SK-N-SH (cell line): Measurements from ENCODE around the gene MEX3D. TPM values are rescaled to one million over a fixed set of nuclear protein-coding genes. Genes with fewer than 3 reads are reported as not detected.

ENCODE experiments used
- CTCF ChIA-PET: fragments of 300-600, 350-600 bp; formaldehyde crosslinking; extraction: SDS; loops from one replicate; lab custom pipeline; 2021; lab: Yijun Ruan, JAX
- POLR2A ChIA-PET: fragments of 350-600 bp; sonication (Branson Sonifier 250); formaldehyde crosslinking; extraction: SDS; loops from one replicate; lab custom pipeline; 2020; ENCODE audit warnings: antibody characterized with exemption, inconsistent platforms; lab: Yijun Ruan, JAX
- DNase-seq: peaks from one replicate; pipeline ENCODE4 v3.0.0; 2012
- H2AFZ ChIP-seq: fragments of 200-600 bp; sonication (generic); 2 replicates; pipeline ENCODE4 v1.8.1; 2016; ENCODE audit warnings: antibody characterized with exemption, mild to moderate bottlenecking, low read depth
- H3F3A ChIP-seq: fragments of 200-600 bp; sonication (generic); replicated peaks from 2 replicates; pipeline ENCODE3; 2016; ENCODE audit warnings: antibody characterized with exemption, mild to moderate bottlenecking; ENCODE audit not compliant: insufficient read depth
- H3K27ac ChIP-seq, 2 experiments: fragments of 200-500 bp in 1 of 2; fragments of 200-600 bp in 1 of 2; sonication (Bioruptor generic) in 1 of 2; sonication (generic), shearing (Covaris generic) in 1 of 2; 2 replicates each; pipeline versions ENCODE4 v1.5.1 to v1.6.1; 2014 to 2016; ENCODE audit warnings: low read depth in 2 of 2, inconsistent platforms in 1 of 2, low read length in 1 of 2, mild to moderate bottlenecking in 1 of 2, mixed read lengths in 1 of 2
- H3K27me3 ChIP-seq: fragments of 200-600 bp; sonication (generic), shearing (Covaris generic); 2 replicates; pipeline ENCODE4 v1.6.1; 2016; ENCODE audit warnings: mixed run types; ENCODE audit not compliant: insufficient read depth
- H3K36me3 ChIP-seq, 2 experiments: fragments of 200-500 bp in 1 of 2; fragments of 200-600 bp in 1 of 2; sonication (Bioruptor generic) in 1 of 2; sonication (generic) in 1 of 2; replicated peaks in 1 of 2; 2 replicates each; pipeline versions ENCODE3 to v1.5.1; 2014 to 2016; ENCODE audit warnings: low read length in 1 of 2, mild to moderate bottlenecking in 1 of 2; ENCODE audit not compliant: insufficient read depth in 2 of 2, control insufficient read depth in 1 of 2
- H3K4me1 ChIP-seq, 2 experiments: fragments of 200-500 bp in 1 of 2; fragments of 200-600 bp in 1 of 2; sonication (Bioruptor generic) in 1 of 2; sonication (generic), shearing (Covaris generic) in 1 of 2; 2 replicates each; pipeline versions ENCODE4 v1.5.1 to v1.6.1; 2014 to 2016; ENCODE audit warnings: low read depth in 1 of 2, low read length in 1 of 2, mixed run types in 1 of 2; ENCODE audit not compliant: insufficient read depth in 2 of 2, control insufficient read depth in 1 of 2
- H3K4me2 ChIP-seq: fragments of 200-600 bp; sonication (generic), shearing (Covaris generic); 2 replicates; pipeline ENCODE4 v1.6.1; 2017; ENCODE audit warnings: mixed run types
- H3K4me3 ChIP-seq, 2 experiments: fragments of 200-500 bp in 1 of 2; fragments of 200-600 bp in 1 of 2; sonication (Bioruptor generic) in 1 of 2; sonication (generic), shearing (Covaris generic) in 1 of 2; 2 replicates each; pipeline versions ENCODE4 v1.5.1 to v1.8.1; 2014 to 2016; ENCODE audit warnings: low read depth in 2 of 2, inconsistent platforms in 1 of 2, low read length in 1 of 2, mild to moderate bottlenecking in 1 of 2, mixed read lengths in 1 of 2, moderate library complexity in 1 of 2
- H3K79me2 ChIP-seq: fragments of 200-600 bp; sonication (generic); 2 replicates; pipeline ENCODE4 v1.8.1; 2017; ENCODE audit warnings: mild to moderate bottlenecking; ENCODE audit not compliant: insufficient read depth
- H3K9ac ChIP-seq: fragments of 200-600 bp; sonication (generic); 2 replicates; pipeline ENCODE4 v1.6.1; 2017; ENCODE audit warnings: mixed run types
- H3K9me2 ChIP-seq: fragments of 200-600 bp; sonication (generic); 2 replicates; pipeline ENCODE4 v1.6.1; 2017; ENCODE audit warnings: mixed run types
- H3K9me3 ChIP-seq: fragments of 200-600 bp; sonication (generic); 2 replicates; pipeline ENCODE4 v1.6.1; 2017; ENCODE audit warnings: mixed run types, mild to moderate bottlenecking, moderate library complexity
- H4K20me1 ChIP-seq: fragments of 200-600 bp; sonication (generic); 2 replicates; pipeline ENCODE4 v1.6.1; 2017; ENCODE audit warnings: mild to moderate bottlenecking, mixed run types; ENCODE audit not compliant: insufficient read depth
- FOXM1 ChIP-seq: IDR thresholded peaks from 2 replicates; pipeline ENCODE4 v1.4.0; 2012; ENCODE audit warnings: low read depth, mild to moderate bottlenecking
- GATA2 ChIP-seq: sonication (generic); formaldehyde crosslinking; IDR thresholded peaks from 2 replicates; pipeline ENCODE4 v1.5.0; 2020; ENCODE audit warnings: mild to moderate bottlenecking, missing genetic modification reagents
- JUND ChIP-seq: IDR thresholded peaks from 2 replicates; pipeline ENCODE4 v1.4.0; 2012
- NFIC ChIP-seq: IDR thresholded peaks from 2 replicates; pipeline ENCODE4 v1.4.0; 2012; ENCODE audit warnings: borderline replicate concordance
- POLR2AphosphoS5 ChIP-seq: IDR thresholded peaks from 2 replicates; pipeline ENCODE4 v1.6.1; 2012; ENCODE audit warnings: low read depth, low read length
- RCOR1 ChIP-seq: fragments of 150-350 bp; IDR thresholded peaks from 2 replicates; pipeline ENCODE4 v1.6.1; 2017; ENCODE audit warnings: antibody characterized with exemption, low read length
- RXRA ChIP-seq: IDR thresholded peaks from 2 replicates; pipeline ENCODE4 v1.4.0; 2012; ENCODE audit warnings: low read depth, mild to moderate bottlenecking, borderline replicate concordance
- YY1 ChIP-seq: IDR thresholded peaks from 2 replicates; pipeline ENCODE4 v1.4.0; 2012; ENCODE audit warnings: low read depth, mild to moderate bottlenecking
- WGBS: methylation state at CpG from one replicate; pipeline ENCODE4 v1.1.6; 2017; ENCODE audit warnings: low lambda C conversion rate; 5-methylcytosine and 5-hydroxymethylcytosine counted together
- polyA plus RNA-seq, 3 experiments: library from polyadenylated mRNA; depleted of rRNA; stranded (reverse); fragments of >200 nt; gene quantifications; 2 replicates each; pipeline ENCODE4 v1.2.3, GENCODE V29; 2012
- TF ChIP-seq, protein P1 (sequence below): IDR thresholded peaks from 2 replicates; pipeline ENCODE4 v1.4.0; 2012; ENCODE audit warnings: low read depth, borderline replicate concordance

MEX3D gene
- polyA plus RNA-seq, 1 of the 3 experiments (the other 2 are of a cell fraction), result 14.9 TPM

DNA sequence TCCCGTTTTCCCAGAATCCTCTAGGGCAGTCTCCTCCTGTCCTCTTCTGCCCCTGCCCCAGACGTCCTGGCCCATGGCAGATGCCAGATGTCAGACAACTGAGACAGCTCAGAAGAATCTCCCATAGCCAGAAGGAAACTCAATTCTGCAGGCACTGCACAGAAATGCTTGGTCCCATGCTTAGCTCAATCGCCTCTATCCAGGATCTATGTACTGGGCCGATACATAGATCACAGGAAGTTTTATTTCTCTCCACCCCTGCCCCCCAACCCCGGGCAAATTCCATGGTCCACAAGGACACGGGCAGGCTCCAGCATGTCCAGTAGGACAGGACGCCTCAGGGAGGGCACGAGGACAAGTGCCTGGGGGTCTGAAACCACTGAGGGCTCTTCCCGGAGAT is 19.7 kb upstream of the MEX3D start:
- ChIA-PET POLR2A (interaction anchor here (0.7 to 1.3 kb wide), 2 partner anchors 9 to 739 kb away, joined by 4 to 5 read pairs; no protein-coding TSS in a partner anchor), CTCF (interaction anchor here (1.2 to 2.3 kb wide), 3 partner anchors 13 to 84 kb away, joined by 3 to 8 read pairs (median 4); no protein-coding TSS in a partner anchor)
- TF ChIP-seq POLR2AphosphoS5, result peak; percentile 47; the same call in 1 of the 2 replicates
- TF ChIP-seq JUND, result no peak

DNA sequence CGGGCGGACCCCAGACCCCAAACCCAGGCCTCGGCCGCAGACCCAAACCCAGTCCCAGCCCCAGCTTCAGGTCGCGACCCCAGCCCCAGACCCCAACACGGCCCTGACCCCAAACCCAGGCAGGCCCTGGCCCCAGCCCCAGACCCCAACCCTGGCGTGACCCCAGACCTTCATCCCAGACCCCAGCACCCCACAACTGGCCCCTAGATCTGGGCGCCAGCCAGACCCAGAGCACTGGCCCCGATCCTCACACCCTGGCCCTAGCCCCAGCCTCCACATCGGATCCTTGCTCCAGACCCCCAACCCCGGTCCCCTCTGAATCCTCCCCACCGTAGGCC is 17.1 kb upstream of the MEX3D start:
- no peaks in the 10 kb centered on the region for H3F3A ChIP-seq
- no peak for DNase-seq
- H3K9me2 ChIP-seq, result no peaks in the 10 kb centered on the region
- WGBS, result 96% methylated on average over 7 of the region's 13 CpGs
- H3K27ac ChIP-seq, result no peak overlapping the region
- POLR2A ChIA-PET, result no interaction called here
- peaks cover 68% of the 10 kb centered on the region for H3K79me2 ChIP-seq
- H2AFZ ChIP-seq, result no peak overlapping the region
- TF ChIP-seq NFIC, result no peak
- TF ChIP-seq, protein P1, sequence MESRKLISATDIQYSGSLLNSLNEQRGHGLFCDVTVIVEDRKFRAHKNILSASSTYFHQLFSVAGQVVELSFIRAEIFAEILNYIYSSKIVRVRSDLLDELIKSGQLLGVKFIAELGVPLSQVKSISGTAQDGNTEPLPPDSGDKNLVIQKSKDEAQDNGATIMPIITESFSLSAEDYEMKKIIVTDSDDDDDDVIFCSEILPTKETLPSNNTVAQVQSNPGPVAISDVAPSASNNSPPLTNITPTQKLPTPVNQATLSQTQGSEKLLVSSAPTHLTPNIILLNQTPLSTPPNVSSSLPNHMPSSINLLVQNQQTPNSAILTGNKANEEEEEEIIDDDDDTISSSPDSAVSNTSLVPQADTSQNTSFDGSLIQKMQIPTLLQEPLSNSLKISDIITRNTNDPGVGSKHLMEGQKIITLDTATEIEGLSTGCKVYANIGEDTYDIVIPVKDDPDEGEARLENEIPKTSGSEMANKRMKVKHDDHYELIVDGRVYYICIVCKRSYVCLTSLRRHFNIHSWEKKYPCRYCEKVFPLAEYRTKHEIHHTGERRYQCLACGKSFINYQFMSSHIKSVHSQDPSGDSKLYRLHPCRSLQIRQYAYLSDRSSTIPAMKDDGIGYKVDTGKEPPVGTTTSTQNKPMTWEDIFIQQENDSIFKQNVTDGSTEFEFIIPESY, result no peak
- TF ChIP-seq GATA2, result no peak
- TF ChIP-seq RCOR1, result no peak
- TF ChIP-seq RXRA, result no peak
- TF ChIP-seq POLR2AphosphoS5, result no peak
- no peak for TF ChIP-seq YY1
- no peak for TF ChIP-seq FOXM1
- H3K4me2 ChIP-seq, result no peak overlapping the region
- CTCF ChIA-PET, result no interaction called here
- H3K9ac ChIP-seq, result no peak overlapping the region
- H3K27me3 ChIP-seq, result no peaks in the 10 kb centered on the region
- H3K9me3 ChIP-seq, result no peaks in the 10 kb centered on the region
- H4K20me1 ChIP-seq, result peaks cover 31% of the 10 kb centered on the region; the same call in 1 of the 2 replicates
- H3K4me3 ChIP-seq, result no peak overlapping the region
- peaks cover 1 to 4% of the 10 kb centered on the region in 2 experiments; a peak in 1 of 4 replicates for H3K4me1 ChIP-seq
- peaks cover 10 to 20% of the 10 kb centered on the region in 2 experiments for H3K36me3 ChIP-seq

More for the DNA sequence above, 19.7 kb upstream of the MEX3D start:
- Histone ChIP-seq H4K20me1 (peaks cover 43% of the 10 kb centered on the region; the same call in 1 of the 2 replicates), H3K36me3 (peaks cover 0 to 10% of the 10 kb centered on the region in 2 experiments), H3K4me2 (no peak overlapping the region), H3F3A (no peaks in the 10 kb centered on the region), H3K9me3 (no peaks in the 10 kb centered on the region), H3K4me1 (peaks cover 9 to 12% of the 10 kb centered on the region in 2 experiments; a peak in 1 of 4 replicates), H3K9ac (no peak overlapping the region), H3K27me3 (no peaks in the 10 kb centered on the region), H3K9me2 (no peaks in the 10 kb centered on the region), H2AFZ (no peak overlapping the region), H3K27ac (no peak overlapping the region; a peak in 1 of 4 replicates), H3K4me3 (no peak overlapping the region), H3K79me2 (peaks cover 83% of the 10 kb centered on the region)
- 76% methylated on average over 6 of the region's 9 CpGs for WGBS
- no peak for DNase-seq
